Astrocyte of the cerebellum (primary cell): ENCODE measurements around the gene ABLIM2.

Experiments used
- DNase-seq: peaks from one replicate; pipeline ENCODE4 v3.0.0-alpha.2; 2011; ENCODE audit warnings: low read depth
- H3K4me3 ChIP-seq: 2 replicates; pipeline ENCODE4 v1.5.1; 2011; ENCODE audit warnings: mild to moderate bottlenecking, low read depth, low read length, moderate library complexity
- in situ Hi-C: cut with HindIII; loops from 2 replicates; pipeline ENCODE4 v1.10.0; 2017; ENCODE audit warnings: low sequenced_read_pairs
- TF ChIP-seq, protein P1 (sequence below): IDR thresholded peaks from 2 replicates; pipeline ENCODE4 v1.5.1; 2012; ENCODE audit warnings: low read length, low read depth, moderate library complexity, mild to moderate bottlenecking; ENCODE audit errors: missing control alignments

ABLIM2 gene

DNA sequence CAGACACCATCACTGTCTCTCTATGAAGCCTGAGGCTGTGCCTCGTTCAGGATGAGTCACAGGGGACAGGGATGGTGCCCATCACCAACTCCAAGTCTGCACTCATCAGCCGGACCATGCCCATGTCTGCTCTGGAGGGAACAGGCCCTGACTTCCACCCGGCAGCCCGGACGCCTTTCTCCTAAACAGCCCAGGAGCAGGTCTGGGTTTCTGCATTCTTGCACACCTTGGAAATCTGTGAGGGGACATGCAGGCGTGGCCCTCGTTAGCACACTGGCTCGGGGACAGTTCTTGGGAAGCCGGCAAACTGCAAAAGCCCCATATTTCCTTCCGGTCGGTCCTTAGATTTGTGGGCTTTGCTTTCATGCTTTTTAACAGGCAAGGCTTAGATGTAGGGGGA lies 151.0 kb downstream of the ABLIM2 start:
- no peak for DNase-seq
- in situ Hi-C loops: loop anchor here (5.0 kb wide), 2 partner anchors 60 to 95 kb away; no protein-coding TSS in a partner anchor
- TF ChIP-seq, protein P1, sequence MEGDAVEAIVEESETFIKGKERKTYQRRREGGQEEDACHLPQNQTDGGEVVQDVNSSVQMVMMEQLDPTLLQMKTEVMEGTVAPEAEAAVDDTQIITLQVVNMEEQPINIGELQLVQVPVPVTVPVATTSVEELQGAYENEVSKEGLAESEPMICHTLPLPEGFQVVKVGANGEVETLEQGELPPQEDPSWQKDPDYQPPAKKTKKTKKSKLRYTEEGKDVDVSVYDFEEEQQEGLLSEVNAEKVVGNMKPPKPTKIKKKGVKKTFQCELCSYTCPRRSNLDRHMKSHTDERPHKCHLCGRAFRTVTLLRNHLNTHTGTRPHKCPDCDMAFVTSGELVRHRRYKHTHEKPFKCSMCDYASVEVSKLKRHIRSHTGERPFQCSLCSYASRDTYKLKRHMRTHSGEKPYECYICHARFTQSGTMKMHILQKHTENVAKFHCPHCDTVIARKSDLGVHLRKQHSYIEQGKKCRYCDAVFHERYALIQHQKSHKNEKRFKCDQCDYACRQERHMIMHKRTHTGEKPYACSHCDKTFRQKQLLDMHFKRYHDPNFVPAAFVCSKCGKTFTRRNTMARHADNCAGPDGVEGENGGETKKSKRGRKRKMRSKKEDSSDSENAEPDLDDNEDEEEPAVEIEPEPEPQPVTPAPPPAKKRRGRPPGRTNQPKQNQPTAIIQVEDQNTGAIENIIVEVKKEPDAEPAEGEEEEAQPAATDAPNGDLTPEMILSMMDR: no peak
- no peak overlapping the region for H3K4me3 ChIP-seq

DNA sequence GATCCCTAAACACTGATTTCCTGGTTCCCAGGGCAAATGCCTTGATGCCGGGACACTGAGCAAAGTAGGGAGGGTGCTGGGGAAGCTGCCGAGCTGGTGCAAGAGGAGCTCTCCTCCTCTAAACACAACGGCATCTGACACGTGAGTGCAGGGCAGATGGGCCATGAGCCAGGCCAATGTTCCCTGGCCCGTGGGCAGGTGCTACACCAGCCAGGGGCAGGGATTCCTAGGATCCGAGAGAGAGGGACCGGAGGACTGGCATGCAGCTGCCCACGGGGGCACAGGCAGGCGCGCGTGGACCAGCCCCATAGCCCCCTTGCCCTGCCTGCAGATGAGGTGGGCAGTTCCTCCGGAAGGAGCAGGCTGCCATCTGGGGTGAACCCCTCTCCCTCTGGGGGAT lies 152.1 kb downstream of the ABLIM2 start:
- TF ChIP-seq, protein P1: no peak
- DNase-seq: no peak
- in situ Hi-C loops: loop anchor here (5.0 kb wide), 2 partner anchors 59 to 96 kb away; no protein-coding TSS in a partner anchor
- H3K4me3 ChIP-seq: no peak overlapping the region

DNA sequence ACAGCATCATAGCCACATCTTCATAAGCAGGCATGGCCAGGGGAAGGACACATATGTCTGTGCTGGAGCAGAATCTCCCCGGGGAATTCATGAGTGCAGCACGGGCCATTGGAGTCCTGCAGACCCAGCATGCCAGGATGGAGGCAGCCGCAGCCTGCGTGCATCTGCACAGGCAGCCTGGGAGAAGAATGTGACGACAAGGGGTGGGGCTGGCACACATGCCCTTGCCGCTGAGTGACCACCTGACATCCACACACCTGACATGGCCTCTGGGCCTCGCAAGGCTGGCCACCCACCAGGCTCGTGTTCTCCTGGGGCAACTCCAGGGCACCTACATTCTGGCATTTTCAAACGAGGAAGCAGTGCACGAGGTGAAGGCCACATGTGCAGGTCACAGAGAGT lies 152.8 kb downstream of the ABLIM2 start:
- DNase-seq: no peak
- H3K4me3 ChIP-seq: no peak overlapping the region
- in situ Hi-C loops: loop anchor here (5.0 kb wide), 2 partner anchors 59 to 96 kb away; no protein-coding TSS in a partner anchor
- TF ChIP-seq, protein P1: no peak

DNA sequence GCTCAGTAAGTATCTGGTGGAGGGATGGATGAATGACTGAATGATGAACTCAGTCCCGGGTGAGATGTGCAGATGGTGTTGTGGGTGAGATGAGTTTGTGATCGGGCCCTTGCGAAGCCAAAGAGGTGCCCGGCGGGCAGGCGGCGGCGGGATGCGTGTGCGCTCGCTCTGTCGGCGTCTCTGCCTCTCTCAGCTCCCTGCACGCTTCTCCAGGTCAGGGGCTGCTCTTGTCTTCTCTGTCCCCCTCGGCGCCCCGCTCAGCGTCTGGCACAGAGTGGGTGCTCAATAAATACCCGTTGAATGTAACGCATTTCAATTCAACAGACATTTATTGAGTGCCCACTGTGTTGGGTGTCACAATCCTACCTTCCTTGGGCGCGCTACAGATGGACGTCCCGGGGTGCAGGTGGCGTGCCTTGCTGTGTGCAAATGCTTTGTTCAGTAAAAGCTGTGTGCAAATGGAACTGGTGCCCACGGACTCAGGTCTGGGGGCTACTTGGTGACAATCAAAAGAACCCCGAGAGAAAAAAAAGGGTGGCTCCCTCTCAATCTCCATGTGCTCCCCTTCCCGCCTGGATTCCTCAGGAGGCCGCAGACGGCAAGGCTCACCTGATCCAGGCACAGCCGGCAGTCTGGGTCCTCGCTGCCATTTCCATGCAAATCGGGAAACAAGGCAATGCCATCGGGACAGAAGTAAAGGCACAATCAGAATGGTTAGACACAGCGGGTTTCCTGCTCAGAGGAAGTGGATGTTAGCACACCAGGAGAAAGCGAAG lies 153.4 kb downstream of the ABLIM2 start:
- DNase-seq: no peak
- TF ChIP-seq, protein P1: no peak
- in situ Hi-C loops: loop anchor here (5.0 kb wide), 2 partner anchors 58 to 97 kb away; no protein-coding TSS in a partner anchor
- H3K4me3 ChIP-seq: no peak overlapping the region

DNA sequence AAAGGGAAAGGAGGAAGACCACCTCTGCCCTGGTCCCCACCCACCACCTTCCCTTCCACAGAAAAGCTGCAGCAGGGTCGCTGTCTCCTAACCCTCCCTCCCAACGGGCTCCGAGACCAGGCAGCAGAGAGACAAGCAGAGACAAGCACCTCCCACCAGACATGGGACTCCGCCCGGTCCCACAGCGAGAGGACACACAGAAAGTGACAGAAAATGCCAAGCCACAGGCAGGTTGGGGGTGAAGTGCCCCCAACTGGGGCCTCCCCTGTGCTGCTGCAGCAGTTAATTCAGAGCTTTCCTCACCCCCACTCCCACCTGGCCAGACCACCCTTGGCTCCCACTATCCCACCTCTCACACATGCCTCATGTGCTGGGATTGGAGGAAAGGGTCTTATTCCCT lies 154.5 kb downstream of the ABLIM2 start:
- in situ Hi-C loops: no loop called here
- no peak overlapping the region for H3K4me3 ChIP-seq
- TF ChIP-seq, protein P1: no peak

DNA sequence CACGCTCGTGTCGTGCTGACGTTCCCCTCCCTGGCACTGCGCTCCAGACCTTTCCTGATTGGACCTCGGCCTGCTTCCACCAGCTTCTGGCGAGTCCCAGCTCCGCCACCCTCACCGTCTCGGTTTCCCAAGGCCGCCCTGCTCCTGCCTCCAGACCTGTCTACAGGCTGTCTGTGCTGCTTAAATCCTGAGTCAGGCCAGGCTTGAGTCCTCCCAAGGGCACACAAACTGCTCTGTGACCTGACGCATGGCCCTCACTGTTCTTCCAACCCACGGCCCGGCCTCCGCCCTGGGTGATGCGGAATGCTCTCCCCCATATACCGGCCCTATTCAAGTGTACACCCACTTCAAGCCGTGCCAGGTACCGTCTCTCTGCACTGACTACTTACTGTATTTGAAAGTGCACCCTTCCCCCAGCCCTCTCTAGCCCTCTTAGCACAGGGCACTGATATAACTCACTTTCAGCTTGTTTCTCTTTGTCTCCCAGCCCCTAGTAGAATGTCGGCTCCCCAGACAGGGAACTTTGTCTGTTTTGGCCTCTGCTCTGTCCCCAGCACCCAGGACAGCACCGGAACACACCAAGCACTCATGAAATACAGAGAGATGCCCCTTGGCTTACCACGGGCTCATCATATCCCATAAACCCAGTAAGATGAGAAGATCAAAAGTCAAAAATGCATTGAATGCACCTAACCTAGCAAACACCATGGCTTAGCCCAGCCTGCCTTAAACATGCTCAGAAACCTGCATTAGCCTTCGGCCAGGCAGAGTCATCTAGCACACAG lies 155.9 kb downstream of the ABLIM2 start:
- in situ Hi-C loops: no loop called here
- no peak for DNase-seq
- TF ChIP-seq, protein P1: no peak
- H3K4me3 ChIP-seq: no peak overlapping the region

More for the DNA sequence above, 154.5 kb downstream of the ABLIM2 start:
- no peak for DNase-seq
